Stimulated activated CD4-positive, alpha-beta T cell treated with anti-CD3 and anti-CD28 coated beads, Interleukin-1b, Interleukin-23, amount 100 ng/mL, for 48 hours (primary cell): Measurements from ENCODE around the gene BTC.
A peak's percentile ranks its signal among the peaks of the same experiment; 100 is the strongest.
"Not testable (repeated sequence)": the region's sequence is repeated elsewhere in the genome, so short reads cannot be mapped to it uniquely, and the experiment has no call there.

Experiments
- DNase-seq: peaks from one replicate; pipeline ENCODE4 v3.0.0-alpha.2; 2020

The BTC gene

DNA sequence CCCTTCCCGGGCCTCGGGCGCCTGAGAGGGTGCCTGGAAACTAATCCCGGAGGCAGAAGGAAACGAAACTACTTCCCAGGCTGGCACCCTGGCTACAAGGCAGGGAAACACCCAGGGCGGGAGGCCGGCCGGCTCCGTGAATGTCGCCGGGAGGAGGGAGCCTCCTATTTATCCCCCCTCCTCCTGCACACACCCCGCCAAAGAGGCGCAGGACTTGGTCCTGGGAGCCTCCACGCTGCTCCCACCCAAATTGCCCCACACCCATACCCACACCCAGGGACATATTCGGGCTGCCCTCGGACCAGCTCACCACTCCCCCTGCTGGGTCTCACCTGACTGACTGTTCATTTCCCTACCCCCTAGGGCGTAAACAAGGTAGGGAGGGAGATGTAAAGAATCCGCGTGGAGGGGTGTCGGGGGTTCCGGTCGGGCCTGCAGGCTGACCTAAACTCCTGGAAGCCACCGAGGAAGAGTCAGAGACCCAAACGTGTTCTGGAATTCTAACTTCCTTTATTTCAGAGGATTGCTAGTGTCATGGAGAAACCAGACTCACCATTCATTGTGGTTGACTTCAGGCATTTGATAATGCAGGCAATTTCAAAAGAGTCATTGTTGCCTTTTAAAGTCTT, at the start of gene BTC:
Gene BTC (minus strand): TSS at position 142 of the 629 bp plus-strand sequence. CDS start 198 bp downstream, outside the sequence.
- DNase-seq = no peak

DNA sequence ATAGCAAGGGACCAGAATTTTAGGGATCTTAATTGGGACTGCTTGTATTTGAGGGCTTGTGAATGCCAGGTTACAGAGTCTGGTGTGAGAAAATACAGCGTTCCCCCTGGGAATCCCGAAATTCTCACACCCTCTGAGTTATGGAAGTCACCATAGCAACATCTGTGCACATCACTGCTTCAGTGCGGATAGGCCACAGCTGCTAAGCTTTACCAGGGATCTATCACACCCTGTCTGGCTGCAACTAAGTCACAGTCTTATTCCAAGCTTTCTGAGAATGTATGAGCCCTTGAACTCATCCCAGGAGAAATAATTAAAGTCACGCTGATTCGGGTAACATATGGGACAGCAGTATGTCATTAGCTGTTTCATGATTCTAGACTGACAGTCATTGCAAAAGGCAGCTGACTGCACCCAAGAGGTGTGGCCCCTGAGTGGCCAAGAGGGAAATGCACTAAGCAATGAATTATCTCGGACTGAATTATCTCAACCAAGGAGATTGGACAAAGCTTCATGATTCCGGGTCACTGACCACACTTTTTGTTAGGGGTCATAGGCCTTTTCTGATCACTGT, 46.7 kb upstream of the BTC start:
- DNase-seq = no peak

DNA sequence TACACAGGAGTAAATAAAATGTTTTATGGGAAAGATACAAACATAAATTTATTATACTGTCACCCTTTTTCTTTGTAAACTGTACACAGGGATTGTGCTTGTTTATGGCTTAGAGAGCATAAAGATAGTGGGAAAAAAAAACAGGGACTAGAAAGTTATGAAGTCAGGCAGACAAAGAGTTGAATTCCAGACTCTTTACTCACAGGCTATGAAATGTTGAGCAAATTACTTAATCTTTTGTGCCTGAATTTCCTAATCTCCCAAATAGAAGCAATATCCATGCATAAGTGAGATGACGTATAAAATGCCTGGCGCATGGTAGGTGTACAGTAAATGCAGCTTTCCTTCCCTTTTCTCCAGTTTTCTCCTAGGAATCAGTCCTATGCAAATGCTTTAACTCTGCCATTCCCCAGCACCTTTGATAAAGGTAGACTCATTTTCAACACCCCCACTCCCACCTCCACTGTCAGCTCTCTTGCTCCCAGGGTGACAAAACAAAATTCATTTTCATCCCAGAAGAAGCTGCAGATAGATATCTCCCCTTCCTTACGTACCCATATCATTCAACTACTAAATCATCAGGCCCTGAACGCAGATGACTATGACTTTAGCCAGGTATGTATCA, 44.5 kb upstream of the BTC start:
- DNase-seq = no peak

DNA sequence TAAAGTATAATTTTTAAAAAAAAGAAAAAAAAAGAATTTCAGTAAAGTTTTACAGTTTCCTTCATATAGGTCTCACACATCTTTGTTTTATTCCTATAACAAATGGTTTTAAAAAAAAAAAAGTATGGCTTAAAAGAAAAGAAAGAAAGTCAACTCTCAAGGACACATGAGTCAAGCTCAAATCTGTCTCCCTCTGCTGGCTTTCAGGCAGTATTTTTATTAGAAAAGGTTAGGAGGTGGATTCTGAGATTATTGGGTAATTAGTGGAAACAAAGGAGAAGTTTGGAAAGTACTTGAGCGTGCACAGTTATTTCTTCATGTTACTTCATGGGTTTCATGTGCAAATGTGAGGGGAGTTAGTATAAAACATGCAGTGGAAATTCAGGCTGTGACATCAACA, 36.6 kb upstream of the BTC start:
- no peak for DNase-seq

DNA sequence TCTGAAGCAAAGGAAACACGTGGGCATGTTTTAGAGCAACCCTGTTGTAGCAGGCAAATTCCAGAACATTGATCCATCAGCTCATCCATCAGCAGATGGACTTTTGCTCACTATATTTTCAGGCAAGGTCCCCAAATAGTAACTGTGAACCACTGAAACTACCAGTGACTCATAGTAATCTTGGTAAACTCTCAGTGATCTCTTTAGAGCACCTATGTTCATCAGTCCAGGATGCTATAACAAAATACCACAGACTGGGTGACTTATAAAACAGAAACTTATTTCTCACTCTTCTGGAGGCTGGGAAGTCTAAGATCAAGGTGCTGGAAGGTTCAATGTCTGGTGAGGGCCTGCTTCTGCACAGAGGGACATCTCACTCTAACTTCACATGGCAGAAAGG, 28.9 kb upstream of the BTC start:
- no peak for DNase-seq

- DNase-seq = no peak
Observed at GRCh38 chr4:74822603-74823002, 28.3 kb upstream of the BTC start.

DNA sequence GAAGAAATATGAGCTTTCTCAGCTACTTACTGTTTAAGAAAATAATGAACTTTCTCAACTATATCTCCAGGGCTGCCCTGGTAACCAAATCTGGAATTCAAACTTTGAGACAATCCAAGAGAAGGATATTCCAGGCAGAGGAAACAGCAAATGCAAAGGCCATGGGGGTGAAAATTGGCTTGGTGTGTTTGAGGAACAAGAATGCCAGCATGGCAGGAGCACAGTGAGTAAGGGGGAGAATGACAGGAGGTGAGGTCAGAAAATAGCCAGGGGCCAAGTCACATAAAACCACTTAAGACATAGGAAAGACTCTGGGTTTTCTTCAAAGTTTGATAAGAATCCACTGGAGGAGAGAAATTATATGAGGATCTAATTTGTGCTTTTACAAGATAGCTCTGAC, 27.2 kb upstream of the BTC start:
- DNase-seq = no peak

DNA sequence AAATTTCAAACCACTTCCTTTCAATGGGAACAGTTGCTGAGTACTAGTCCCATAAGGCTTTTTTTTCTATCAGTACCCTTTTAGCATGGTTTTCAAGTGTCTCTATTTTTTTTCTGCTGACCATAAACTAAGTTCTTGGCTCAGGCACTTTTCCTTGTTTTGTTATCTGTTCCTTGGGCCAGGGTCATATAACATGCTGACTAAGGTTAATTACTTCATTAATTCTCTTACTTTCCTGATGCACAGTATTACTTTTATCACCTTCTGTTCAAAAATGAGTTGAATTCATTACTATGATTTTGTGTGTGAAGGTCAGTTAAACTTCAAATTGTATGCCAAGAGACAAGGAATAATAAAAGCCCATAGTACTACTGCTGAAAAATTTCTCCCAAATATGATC, 19.7 kb upstream of the BTC start:
- no peak for DNase-seq

DNA sequence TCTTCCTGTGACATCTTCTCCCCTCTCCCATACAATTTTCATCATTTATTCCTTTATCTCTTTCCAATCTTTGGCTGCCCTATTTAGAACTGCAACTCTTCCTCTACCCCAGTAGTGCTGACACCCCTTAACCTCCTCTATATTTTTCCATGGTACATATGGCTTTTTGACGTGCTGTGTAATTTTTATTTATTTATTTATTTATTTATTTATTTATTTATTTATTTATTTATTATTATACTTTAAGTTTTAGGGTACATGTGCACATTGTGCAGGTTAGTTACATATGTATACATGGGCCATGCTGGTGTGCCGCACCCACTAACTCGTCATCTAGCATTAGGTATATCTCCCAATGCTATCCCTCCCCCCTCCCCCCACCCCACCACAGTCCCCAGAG, 17.7 kb upstream of the BTC start:
- DNase-seq = not testable (repeated sequence)

GRCh38 chr4:74805601-74806000, 11.3 kb upstream of the BTC start:
- DNase-seq = no peak

DNA sequence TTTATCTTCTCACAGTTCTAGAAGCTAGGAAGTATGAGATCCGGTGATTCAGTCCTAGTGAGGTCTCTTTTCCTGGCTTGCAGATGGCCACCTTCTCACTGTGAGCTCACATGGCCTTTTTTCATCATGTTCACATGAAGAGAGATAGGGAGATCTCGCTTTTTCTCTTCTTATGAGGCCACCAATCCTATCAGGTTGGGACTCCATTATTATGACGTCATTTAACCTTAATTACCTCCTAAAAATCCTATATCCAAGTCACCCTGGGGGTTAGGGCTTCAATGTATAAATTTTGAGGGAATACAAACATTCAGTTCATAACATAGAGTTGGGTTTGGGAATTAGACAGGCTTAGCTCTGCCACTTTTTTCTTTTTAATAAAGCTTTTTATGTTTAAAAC, 6.0 kb upstream of the BTC start:
- no peak for DNase-seq

DNA sequence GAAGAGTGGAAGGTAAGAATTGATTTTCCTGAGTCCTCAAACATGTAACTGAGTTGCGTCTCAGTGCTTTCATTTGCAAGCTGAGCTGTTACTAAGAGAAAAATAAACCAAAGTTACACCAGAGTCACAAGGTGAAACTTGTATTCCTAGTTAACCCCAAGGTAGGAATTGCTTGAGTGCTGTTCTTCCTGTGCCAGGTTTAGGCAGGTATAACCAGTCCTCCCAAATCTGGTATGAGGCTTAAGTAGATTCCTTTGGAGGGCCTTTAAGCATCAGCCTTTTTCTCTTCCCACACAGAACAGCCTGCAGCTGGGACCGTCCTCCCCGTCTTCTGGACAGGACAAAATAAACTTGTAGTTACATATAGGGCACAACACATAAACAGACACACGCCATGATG, 2.3 kb upstream of the BTC start:
- DNase-seq = no peak

- DNase-seq = peak; percentile 9
Observed at GRCh38 chr4:74793757-74794381, 454 bp downstream of the BTC start.

DNA sequence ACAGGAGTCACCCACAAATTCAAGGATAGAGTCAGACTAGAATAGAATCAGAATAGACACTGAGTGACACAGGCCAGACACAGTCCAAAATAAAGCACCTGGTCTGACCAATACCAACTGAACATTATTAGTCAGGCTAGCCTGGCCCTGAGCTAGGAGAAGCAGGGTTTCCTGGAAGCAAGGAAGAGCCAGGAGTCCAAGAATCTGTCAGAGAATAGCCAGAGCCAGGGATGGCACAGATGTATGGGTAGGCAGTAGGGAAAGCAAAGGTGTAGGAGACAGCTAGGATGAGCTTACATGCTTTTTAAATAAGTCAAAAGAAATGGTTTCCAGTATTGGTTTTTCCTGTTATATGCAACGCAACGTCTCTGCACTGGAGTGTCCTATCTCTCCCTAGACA, 3.7 kb downstream of the BTC start:
- no peak for DNase-seq

GRCh38 chr4:74789518-74789917, 4.8 kb downstream of the BTC start:
- DNase-seq = no peak

DNA sequence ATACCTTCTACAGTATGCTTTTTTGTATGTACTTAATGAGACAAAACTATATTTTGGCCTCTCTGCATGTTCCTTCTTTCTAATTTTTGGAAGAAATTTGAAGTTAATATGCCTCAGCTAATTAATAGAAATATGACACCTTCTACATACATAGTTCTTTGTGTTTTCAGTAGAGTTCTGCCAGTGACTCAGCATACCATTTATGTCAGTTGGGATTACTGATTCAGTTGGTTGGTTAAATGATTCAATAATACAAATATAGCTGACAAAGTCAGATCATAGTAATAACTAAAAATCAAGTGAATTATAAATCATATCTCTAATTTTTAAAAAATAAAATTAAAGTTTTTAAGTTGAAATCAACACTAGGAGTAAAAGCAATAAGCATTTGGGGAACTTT, 16.8 kb downstream of the BTC start:
- DNase-seq = no peak

DNA sequence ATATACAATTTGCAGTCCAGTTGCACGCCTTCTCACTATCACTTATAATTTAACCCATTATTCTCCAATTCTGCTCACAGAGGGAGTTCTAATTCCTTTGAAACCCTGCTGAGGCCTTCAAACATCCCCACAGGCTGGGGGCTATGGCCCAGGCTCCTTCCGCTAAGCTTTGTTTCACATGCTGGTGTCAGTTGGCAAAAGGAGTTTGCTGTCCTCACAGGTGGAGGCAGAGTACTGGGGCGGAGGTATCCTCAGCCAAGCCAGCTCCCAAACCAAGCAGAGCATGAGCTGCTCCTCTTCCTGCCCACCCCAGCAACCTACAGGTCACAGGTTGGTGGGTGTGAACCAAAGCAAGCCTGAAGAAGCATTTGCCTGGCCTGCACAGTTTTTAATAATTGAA, 21.5 kb downstream of the BTC start:
- no peak for DNase-seq

GRCh38 chr4:74772106-74772505, 22.2 kb downstream of the BTC start:
- DNase-seq = no peak

GRCh38 chr4:74770226-74770910, 24.0 kb downstream of the BTC start:
- no peak for DNase-seq

DNA sequence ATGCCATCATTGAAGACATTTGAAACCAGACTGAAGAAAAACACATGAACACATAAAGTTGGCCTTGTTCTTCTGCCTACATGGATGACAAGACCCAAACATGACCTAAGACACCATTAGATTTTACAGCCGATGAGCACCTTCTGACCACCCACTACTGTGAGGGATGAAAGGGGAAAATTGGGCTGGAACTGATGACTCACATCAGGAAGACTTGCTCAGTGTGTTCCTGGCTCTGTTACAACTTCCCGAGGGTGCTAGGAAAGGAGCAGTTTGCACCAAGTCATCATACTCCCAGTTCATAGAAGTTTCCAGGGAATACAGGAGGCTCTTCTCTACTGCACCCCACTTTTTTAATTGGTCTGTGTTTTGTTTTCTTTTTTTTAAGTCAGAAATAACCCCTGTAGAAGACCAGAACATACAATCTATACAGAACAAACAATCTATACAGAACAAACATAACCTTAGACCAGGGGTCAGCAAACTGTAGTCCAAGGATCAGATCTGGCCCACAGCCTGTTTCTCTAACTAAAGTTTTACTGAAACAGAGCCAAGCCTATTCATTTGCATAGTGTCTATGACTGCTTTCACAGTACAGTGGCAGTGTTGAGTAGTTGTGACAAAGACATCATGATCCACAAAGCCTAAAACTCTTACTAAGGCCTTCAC, 25.3 kb downstream of the BTC start:
- no peak for DNase-seq

- no peak for DNase-seq
Observed at GRCh38 chr4:74764119-74764518, 30.2 kb downstream of the BTC start.

DNA sequence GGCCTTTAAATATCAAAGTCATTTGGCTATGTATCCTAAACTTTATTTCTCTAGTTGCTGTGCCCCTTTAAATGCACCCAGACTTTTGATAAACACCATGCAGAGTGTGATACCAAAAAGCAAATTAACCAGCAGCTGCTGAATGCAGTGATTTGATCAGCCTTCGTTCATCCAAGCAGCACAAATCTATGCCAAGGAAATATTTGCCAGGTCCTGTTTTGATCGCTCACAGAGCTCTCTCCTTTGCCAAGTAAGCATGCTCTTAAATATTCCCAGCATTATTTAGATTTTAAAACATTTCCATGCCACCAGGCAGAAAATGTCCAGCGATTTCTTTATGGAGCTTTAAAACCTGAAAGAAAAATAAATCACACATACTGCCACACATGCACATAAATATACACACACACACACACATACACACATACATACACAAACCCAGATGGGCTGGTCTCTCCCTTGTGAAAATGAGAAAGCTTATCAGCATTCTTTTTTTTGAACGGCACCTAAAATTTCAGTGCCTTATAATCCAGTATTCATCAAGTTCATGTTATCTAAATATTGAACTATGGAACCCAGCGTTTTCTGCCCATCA, 35.7 kb downstream of the BTC start:
- DNase-seq = no peak

DNA sequence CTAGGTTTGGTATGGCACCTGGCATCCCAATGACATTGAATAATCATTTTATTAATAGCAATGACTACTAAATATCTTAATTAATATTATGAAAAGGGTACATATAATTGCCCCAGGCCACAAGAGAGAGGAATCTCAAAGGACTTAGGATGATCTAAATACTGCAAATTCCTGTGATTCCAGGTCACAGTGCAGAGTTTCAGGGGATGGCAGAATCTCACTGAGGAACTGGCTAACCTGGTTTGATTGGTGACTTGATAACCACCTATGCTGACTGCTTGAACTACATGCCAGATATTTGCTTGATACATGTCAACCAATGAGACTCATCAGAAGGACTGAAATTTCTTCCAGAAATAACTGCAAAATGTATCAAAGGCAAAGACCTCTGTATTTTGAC, 37.2 kb downstream of the BTC start:
- DNase-seq = no peak
